Measurements from ENCODE around the gene IDI1.
"Not testable (repeated sequence)": the region's sequence is repeated elsewhere in the genome, so short reads cannot be mapped to it uniquely, and the experiment has no call there.

The IDI1 gene

DNA sequence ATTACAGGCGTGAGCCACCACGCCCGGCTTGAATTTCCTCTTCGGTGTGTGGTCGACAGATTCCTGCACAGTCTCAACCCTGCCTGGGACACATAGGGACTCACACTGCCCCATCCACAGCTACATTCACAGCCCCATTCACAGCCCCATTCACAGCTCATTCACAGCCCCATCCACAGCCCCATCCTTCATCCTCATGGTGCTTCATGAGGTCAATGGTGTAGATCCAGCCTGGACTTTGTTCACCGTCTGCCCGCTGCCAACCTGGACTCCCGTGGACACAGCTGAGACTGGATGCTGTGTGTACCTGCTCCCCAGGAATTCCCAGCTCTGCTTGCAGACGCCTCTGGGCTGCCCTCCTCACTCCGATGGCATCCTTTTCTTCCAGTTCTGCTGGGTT, 28.5 kb downstream of the IDI1 start:
- H2BK5ac ChIP-seq (ENCODE audit: low read length): no peak overlapping the region
- H3K4me1 ChIP-seq (ENCODE audit: control insufficient read depth, low read depth, low read length): no peaks in the 10 kb centered on the region
- no peaks in the 10 kb centered on the region for H3K79me1 ChIP-seq (ENCODE audit: low read length)
- H3K27ac ChIP-seq (ENCODE audit: low read depth, low read length): no peak overlapping the region
- H3K4me2 ChIP-seq (ENCODE audit: low read length): no peak overlapping the region
- H3K23ac ChIP-seq (ENCODE audit: low read length): no peak overlapping the region
- no peak overlapping the region for H3K18ac ChIP-seq (ENCODE audit: low read length)
- peaks cover 23% of the 10 kb centered on the region for H3K36me3 ChIP-seq (ENCODE audit: control insufficient read depth, insufficient read depth, low read length)
- WGBS (ENCODE audit: extremely low coverage, insufficient coverage, low lambda C conversion rate): no CpG with 5 or more reads among the region's 10 CpGs
- no peak overlapping the region for H3K56ac ChIP-seq (ENCODE audit: low read length)
- no peak for DNase-seq
- H2BK15ac ChIP-seq (replicated peaks; ENCODE audit: low read depth): no peak overlapping the region
- H2AK5ac ChIP-seq (ENCODE audit: low read length): no peak overlapping the region
- H3K4me3 ChIP-seq (ENCODE audit: low read length): no peak overlapping the region
- H3K4ac ChIP-seq (ENCODE audit: low read depth, low read length): no peak overlapping the region
- no peaks in the 10 kb centered on the region for H3K79me2 ChIP-seq (ENCODE audit: control insufficient read depth, insufficient read depth, low read length)
- no peak overlapping the region for H2BK120ac ChIP-seq (ENCODE audit: low read depth, low read length)
- no peak overlapping the region for H3K9ac ChIP-seq (ENCODE audit: low read length)
- H4K8ac ChIP-seq (ENCODE audit: low read depth, low read length): no peak overlapping the region
- H3K27me3 ChIP-seq (ENCODE audit: insufficient read depth, low read length, poor library complexity): no peaks in the 10 kb centered on the region
- no peak overlapping the region for H4K5ac ChIP-seq (ENCODE audit: low read length)

DNA sequence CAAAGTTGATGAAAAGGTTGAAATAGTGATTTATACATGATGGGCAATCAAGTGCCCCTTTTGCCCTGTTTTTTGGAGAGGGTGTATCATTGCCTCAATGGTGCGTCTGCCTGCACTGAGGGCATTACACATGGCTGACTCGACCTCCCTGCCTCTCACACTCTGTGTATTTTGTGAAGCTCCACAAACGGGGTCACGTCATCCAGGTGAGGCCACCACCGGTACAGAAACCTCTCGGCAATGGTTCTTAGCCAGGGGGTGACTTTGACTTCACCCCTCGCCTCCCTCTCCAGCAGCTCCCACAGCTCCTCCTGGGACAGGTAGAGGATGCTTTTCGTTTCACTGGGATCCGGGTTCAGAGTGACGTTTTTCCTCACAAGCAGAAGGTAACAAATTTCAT, 29.6 kb downstream of the IDI1 start:
- WGBS (ENCODE audit: extremely low coverage, insufficient coverage, low lambda C conversion rate): no CpG with 5 or more reads among the region's 10 CpGs
- Histone ChIP-seq H3K9ac (ENCODE audit: low read length) (no peak overlapping the region), H3K36me3 (ENCODE audit: control insufficient read depth, insufficient read depth, low read length) (peaks cover 26% of the 10 kb centered on the region)

DNA sequence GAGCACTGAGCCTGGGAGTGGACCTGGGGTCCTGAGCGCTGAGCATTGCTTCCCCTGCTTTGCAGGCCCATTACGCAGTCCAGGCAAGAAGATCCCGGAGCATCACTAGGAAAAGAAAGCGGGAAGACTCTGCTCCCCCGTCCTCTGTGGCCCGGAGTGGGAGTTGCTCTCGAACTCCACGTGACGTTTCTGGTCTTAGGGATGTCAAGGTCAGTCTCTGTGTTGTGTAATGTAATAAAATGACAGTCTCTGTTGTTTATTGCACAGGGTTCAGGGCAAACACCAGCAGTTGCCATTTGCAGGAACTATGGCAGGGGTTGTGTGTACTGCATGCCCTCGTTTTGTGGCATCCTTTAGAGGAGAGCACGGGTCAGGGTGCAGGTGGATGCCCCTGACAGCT, 33.2 kb downstream of the IDI1 start:
- Histone ChIP-seq H3K27me3 (ENCODE audit: insufficient read depth, low read length, poor library complexity) (no peaks in the 10 kb centered on the region), H3K79me1 (ENCODE audit: low read length) (peaks cover 4% of the 10 kb centered on the region), H3K4me3 (ENCODE audit: low read length) (no peak overlapping the region), H3K4ac (ENCODE audit: low read depth, low read length) (no peak overlapping the region), H3K4me2 (ENCODE audit: low read length) (no peak overlapping the region), H3K9ac (ENCODE audit: low read length) (no peak overlapping the region), H2BK5ac (ENCODE audit: low read length) (no peak overlapping the region), H2AK5ac (ENCODE audit: low read length) (no peak overlapping the region), H3K79me2 (ENCODE audit: control insufficient read depth, insufficient read depth, low read length) (no peaks in the 10 kb centered on the region), H3K23ac (ENCODE audit: low read length) (no peak overlapping the region), H3K18ac (ENCODE audit: low read length) (no peak overlapping the region), H3K56ac (ENCODE audit: low read length) (no peak overlapping the region), H4K8ac (ENCODE audit: low read depth, low read length) (no peak overlapping the region), H2BK120ac (ENCODE audit: low read depth, low read length) (no peak overlapping the region), H2BK15ac (replicated peaks; ENCODE audit: low read depth) (no peak overlapping the region), H3K36me3 (ENCODE audit: control insufficient read depth, insufficient read depth, low read length) (peaks cover 37% of the 10 kb centered on the region), H3K27ac (ENCODE audit: low read depth, low read length) (no peak overlapping the region), H4K5ac (ENCODE audit: low read length) (no peak overlapping the region), H3K4me1 (ENCODE audit: control insufficient read depth, low read depth, low read length) (no peaks in the 10 kb centered on the region)
- no peak for DNase-seq
- no CpG with 5 or more reads among the region's 11 CpGs for WGBS (ENCODE audit: extremely low coverage, insufficient coverage, low lambda C conversion rate)

More for the DNA sequence above, 29.6 kb downstream of the IDI1 start:
- H3K23ac ChIP-seq (ENCODE audit: low read length): no peak overlapping the region
- H4K8ac ChIP-seq (ENCODE audit: low read depth, low read length): no peak overlapping the region
- H2BK5ac ChIP-seq (ENCODE audit: low read length): no peak overlapping the region
- H3K79me1 ChIP-seq (ENCODE audit: low read length): no peaks in the 10 kb centered on the region
- no peak overlapping the region for H3K4ac ChIP-seq (ENCODE audit: low read depth, low read length)
- no peaks in the 10 kb centered on the region for H3K4me1 ChIP-seq (ENCODE audit: control insufficient read depth, low read depth, low read length)
- H2AK5ac ChIP-seq (ENCODE audit: low read length): no peak overlapping the region
- DNase-seq: no peak
- no peak overlapping the region for H3K27ac ChIP-seq (ENCODE audit: low read depth, low read length)
- H3K27me3 ChIP-seq (ENCODE audit: insufficient read depth, low read length, poor library complexity): no peaks in the 10 kb centered on the region
- H4K5ac ChIP-seq (ENCODE audit: low read length): no peak overlapping the region
- H3K79me2 ChIP-seq (ENCODE audit: control insufficient read depth, insufficient read depth, low read length): no peaks in the 10 kb centered on the region
- H2BK15ac ChIP-seq (replicated peaks; ENCODE audit: low read depth): no peak overlapping the region
- no peak overlapping the region for H3K4me3 ChIP-seq (ENCODE audit: low read length)
- H3K4me2 ChIP-seq (ENCODE audit: low read length): no peak overlapping the region
- H3K56ac ChIP-seq (ENCODE audit: low read length): no peak overlapping the region
- no peak overlapping the region for H2BK120ac ChIP-seq (ENCODE audit: low read depth, low read length)
- H3K18ac ChIP-seq (ENCODE audit: low read length): no peak overlapping the region

DNA sequence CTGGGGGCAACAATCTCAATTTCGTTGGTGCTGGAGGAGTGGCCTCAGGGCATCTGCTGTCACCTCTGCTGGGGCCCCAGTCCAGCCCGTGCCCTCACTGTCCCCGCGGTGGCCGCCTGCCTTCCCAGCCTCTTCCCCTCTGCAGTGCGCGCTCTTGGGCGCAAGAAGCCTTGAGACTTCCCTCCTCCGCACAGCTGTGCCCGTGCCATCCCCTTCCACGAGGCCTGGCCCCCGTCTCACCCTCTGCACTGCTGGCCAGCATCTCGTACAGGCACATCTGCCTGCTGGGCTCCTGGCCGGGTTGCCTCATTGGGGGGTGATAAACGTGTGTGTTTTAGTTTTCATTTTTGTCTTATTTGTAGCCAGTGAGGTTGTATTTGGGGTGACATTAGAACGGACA, 37.2 kb downstream of the IDI1 start:
- H2BK120ac ChIP-seq (ENCODE audit: low read depth, low read length): no peak overlapping the region
- no peak overlapping the region for H3K9ac ChIP-seq (ENCODE audit: low read length)
- no peaks in the 10 kb centered on the region for H3K4me1 ChIP-seq (ENCODE audit: control insufficient read depth, low read depth, low read length)
- H3K27me3 ChIP-seq (ENCODE audit: insufficient read depth, low read length, poor library complexity): no peaks in the 10 kb centered on the region
- no peak overlapping the region for H3K27ac ChIP-seq (ENCODE audit: low read depth, low read length)
- no peak overlapping the region for H3K4me2 ChIP-seq (ENCODE audit: low read length)
- no peak overlapping the region for H3K56ac ChIP-seq (ENCODE audit: low read length)
- WGBS (ENCODE audit: extremely low coverage, insufficient coverage, low lambda C conversion rate): no CpG with 5 or more reads among the region's 16 CpGs
- H3K79me1 ChIP-seq (ENCODE audit: low read length): peaks cover 6% of the 10 kb centered on the region
- H4K8ac ChIP-seq (ENCODE audit: low read depth, low read length): no peak overlapping the region
- no peak overlapping the region for H4K5ac ChIP-seq (ENCODE audit: low read length)
- no peak for DNase-seq
- H3K79me2 ChIP-seq (ENCODE audit: control insufficient read depth, insufficient read depth, low read length): no peaks in the 10 kb centered on the region
- no peak overlapping the region for H3K23ac ChIP-seq (ENCODE audit: low read length)
- peaks cover 37% of the 10 kb centered on the region for H3K36me3 ChIP-seq (ENCODE audit: control insufficient read depth, insufficient read depth, low read length)
- H2BK5ac ChIP-seq (ENCODE audit: low read length): no peak overlapping the region
- H3K18ac ChIP-seq (ENCODE audit: low read length): no peak overlapping the region
- no peak overlapping the region for H3K4me3 ChIP-seq (ENCODE audit: low read length)
- H2BK15ac ChIP-seq (replicated peaks; ENCODE audit: low read depth): no peak overlapping the region
- no peak overlapping the region for H3K4ac ChIP-seq (ENCODE audit: low read depth, low read length)
- H2AK5ac ChIP-seq (ENCODE audit: low read length): no peak overlapping the region

DNA sequence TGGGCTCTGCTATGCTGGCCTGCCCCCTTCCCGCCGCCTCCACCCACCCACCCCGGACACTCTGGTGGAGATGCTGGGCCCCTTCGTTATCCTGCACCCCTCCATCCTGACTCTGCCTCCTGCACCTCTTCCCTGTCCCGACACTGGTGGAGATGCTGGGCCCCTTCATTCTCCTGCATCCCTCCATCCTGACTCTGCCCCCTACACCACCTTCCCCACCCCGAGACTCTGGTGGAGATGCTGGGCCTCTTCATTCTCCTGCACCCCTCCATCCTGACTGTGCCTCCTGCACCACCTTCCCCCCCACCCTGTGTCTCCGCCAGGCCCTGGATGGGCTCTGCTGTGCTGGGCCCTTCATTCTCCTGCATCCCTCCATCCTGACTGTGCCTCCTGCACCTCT, 38.2 kb downstream of the IDI1 start:
- Histone ChIP-seq H3K9ac (ENCODE audit: low read length) (no peak overlapping the region), H4K5ac (ENCODE audit: low read length) (no peak overlapping the region), H3K36me3 (ENCODE audit: control insufficient read depth, insufficient read depth, low read length) (peaks cover 31% of the 10 kb centered on the region), H3K4ac (ENCODE audit: low read depth, low read length) (no peak overlapping the region), H4K8ac (ENCODE audit: low read depth, low read length) (no peak overlapping the region), H3K4me3 (ENCODE audit: low read length) (no peak overlapping the region), H3K79me2 (ENCODE audit: control insufficient read depth, insufficient read depth, low read length) (no peaks in the 10 kb centered on the region), H3K27ac (ENCODE audit: low read depth, low read length) (no peak overlapping the region), H3K4me1 (ENCODE audit: control insufficient read depth, low read depth, low read length) (no peaks in the 10 kb centered on the region), H3K56ac (ENCODE audit: low read length) (no peak overlapping the region), H3K79me1 (ENCODE audit: low read length) (peaks cover 6% of the 10 kb centered on the region), H2AK5ac (ENCODE audit: low read length) (no peak overlapping the region), H3K18ac (ENCODE audit: low read length) (no peak overlapping the region), H3K4me2 (ENCODE audit: low read length) (no peak overlapping the region), H2BK5ac (ENCODE audit: low read length) (no peak overlapping the region), H2BK120ac (ENCODE audit: low read depth, low read length) (no peak overlapping the region), H3K27me3 (ENCODE audit: insufficient read depth, low read length, poor library complexity) (no peaks in the 10 kb centered on the region), H3K23ac (ENCODE audit: low read length) (no peak overlapping the region), H2BK15ac (replicated peaks; ENCODE audit: low read depth) (no peak overlapping the region)
- no CpG with 5 or more reads among the region's 7 CpGs for WGBS (ENCODE audit: extremely low coverage, insufficient coverage, low lambda C conversion rate)
- DNase-seq: no peak

DNA sequence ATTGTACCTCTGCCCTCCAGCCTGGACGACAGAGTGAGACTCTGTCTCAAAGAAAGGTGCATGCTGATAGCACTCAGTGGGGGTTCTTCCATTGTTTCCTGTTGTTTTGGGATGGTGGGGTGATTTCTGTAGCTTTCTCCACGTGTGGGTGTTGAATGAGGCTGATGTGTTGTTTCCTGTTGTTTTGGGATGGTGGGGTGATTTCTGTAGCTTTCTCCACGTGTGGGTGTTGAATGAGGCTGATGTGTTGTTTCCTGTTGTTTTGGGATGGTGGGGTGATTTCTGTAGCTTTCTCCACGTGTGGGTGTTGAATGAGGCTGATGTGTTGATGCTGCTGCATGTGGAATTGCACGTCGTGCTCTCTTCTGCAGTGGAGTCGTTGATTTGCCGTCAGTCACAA, 39.0 kb downstream of the IDI1 start:
- H4K8ac ChIP-seq (ENCODE audit: low read depth, low read length); H3K4ac ChIP-seq (ENCODE audit: low read depth, low read length); H3K18ac ChIP-seq (ENCODE audit: low read length); H3K4me1 ChIP-seq (ENCODE audit: control insufficient read depth, low read depth, low read length); H3K4me2 ChIP-seq (ENCODE audit: low read length); H2AK5ac ChIP-seq (ENCODE audit: low read length); H3K23ac ChIP-seq (ENCODE audit: low read length); H3K56ac ChIP-seq (ENCODE audit: low read length); H2BK5ac ChIP-seq (ENCODE audit: low read length); H3K79me2 ChIP-seq (ENCODE audit: control insufficient read depth, insufficient read depth, low read length); H3K4me3 ChIP-seq (ENCODE audit: low read length); H3K79me1 ChIP-seq (ENCODE audit: low read length); H4K5ac ChIP-seq (ENCODE audit: low read length); H2BK15ac ChIP-seq (replicated peaks; ENCODE audit: low read depth); H3K27ac ChIP-seq (ENCODE audit: low read depth, low read length); H2BK120ac ChIP-seq (ENCODE audit: low read depth, low read length); H3K27me3 ChIP-seq (ENCODE audit: insufficient read depth, low read length, poor library complexity); DNase-seq; H3K9ac ChIP-seq (ENCODE audit: low read length): not testable (repeated sequence)
- peaks cover 30% of the 10 kb centered on the region for H3K36me3 ChIP-seq (ENCODE audit: control insufficient read depth, insufficient read depth, low read length)
- WGBS (ENCODE audit: extremely low coverage, insufficient coverage, low lambda C conversion rate): no CpG with 5 or more reads among the region's 8 CpGs
